GM21423 (cell line): ENCODE measurements around the gene ACVR1B.

Source experiments
- ATAC-seq: cut with Tn5 transposase; IDR thresholded peaks from one replicate; pipeline ENCODE4 v1.9.1; 2021; ENCODE audit warnings: mild to moderate bottlenecking, moderate library complexity; ENCODE audit not compliant: unreplicated experiment

ACVR1B gene

DNA sequence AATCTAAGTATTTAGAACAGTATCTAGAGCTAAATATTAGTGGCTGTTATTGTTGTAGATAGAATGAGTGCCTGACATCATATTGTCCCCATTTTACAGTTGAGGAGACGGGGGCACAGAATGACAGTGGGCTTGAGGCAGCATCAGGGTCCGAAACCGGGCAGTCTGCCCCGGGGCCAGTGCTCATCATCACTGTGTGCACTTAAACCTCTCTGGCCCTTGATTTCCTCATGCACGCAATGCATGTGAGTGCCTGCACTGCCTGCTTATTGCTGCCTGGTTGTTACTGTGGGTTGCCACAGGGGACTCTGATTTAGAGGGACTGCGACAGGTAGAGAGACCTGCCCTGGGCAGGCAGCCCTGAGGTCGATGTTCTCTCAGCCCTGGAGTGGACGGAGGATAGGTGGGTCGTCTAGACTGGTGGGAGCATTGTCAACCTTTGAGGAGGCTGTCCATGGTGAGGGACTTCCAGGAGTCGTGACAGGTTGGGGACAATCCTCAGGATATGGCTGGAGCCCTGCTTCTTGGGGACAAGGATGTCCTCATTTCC is 34.4 kb upstream of the ACVR1B start:
- no peak for ATAC-seq

DNA sequence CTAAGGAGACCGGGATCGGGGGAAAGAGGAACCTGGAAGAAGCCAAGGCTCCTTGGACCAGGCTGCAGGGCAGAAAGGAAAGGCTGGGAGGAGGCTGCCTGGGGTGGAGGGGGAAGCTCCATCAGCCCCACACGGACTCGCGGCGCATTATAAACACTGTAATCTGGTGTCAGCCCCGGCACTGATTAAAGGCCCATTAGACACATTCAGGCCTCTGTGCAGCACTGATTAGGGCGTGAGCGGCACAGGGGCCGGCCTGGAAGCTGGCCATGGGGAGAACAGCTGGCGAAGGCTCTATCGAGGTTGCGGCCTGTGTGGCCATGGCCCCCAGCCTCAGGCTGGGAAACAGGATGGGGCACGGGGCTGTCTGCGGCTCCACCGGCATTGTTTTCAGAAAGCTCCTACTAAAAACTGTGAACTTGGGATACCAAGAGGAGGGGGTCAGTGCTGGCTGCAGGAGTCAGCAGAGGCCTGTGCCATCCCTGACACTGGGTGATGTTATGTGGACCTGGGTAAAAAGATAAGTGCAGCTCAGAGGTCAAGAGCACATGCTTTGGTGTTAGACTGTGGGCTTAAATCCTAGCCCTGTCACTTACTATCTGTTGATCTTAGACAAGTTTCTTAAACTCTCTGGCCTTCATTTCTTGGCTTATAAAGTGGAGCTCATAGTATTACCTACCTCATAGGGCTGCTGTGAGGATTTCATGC is 33.6 kb upstream of the ACVR1B start:
- no peak for ATAC-seq

DNA sequence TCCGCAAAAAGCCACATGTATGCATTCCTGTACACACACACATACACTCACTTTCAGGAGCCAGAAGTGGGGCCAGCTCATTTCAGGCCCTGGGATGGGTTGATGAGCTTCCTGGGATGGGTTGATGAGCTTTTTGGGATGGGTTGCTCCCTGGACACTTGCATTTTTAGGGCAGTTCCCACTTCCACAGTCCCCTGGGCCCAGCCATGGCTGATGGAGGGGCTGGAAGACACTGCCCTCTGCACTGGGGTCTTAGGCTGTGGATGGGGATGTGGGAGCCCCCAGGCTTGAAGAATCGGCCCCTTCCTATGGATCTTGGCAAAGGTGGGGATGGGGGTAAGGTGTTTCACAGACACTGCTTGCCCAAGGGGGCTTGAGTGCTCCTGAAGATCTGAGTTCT is 31.5 kb upstream of the ACVR1B start:
- no peak for ATAC-seq

DNA sequence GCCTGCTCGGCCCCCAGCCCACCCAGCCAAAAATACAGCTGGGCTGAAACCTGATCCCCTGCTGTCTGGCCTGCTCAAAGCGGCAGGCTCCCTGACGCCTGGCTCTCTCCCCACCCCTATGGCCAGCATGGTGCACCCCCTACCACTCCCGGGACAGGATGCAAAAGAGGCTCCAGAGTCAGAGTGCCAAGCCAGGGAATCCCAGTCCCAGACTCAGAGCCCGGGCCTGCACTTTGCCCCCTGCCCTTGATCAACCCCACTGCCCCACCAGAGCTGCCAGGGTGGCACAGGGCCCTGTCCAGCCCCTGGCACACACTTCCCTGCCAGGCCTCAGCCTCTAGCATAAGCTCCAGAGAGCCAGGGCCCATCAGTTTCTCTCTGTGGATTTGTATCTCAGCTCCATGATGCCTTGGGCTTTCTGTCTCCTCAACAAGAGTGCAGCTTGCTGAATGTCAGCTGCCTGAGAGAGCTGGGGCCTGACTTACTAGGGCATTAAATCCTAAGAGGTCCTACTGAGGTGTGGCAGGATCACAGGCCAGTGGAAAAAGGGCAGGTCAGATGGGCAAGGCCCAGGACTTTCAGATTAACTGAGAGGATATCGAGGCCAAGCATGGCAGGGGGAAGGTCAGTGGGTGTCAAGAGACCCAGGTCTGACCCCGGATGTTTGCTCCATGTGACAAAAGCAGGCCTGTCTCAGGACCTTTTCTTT is 30.3 kb upstream of the ACVR1B start:
- ATAC-seq = no peak

DNA sequence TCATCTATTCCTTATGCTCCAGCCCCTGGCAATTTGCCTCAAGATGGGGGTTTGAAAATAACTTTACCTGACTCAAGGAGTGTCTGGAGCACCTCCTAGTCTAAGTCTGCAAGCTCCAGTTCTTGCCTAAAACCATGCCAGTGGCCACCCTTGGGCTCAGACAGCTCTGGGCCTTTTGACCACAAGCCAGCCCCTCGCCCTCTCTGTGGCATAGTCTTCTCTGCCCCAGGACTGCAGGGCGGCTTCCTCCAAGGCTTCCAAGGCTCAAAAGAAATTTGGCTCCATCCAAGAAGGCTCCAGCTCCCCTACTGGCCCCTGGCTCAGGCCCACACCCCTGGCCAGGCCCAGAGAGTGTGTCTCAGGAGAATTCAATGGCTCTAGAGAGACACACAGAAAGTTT is 29.4 kb upstream of the ACVR1B start:
- ATAC-seq = no peak

DNA sequence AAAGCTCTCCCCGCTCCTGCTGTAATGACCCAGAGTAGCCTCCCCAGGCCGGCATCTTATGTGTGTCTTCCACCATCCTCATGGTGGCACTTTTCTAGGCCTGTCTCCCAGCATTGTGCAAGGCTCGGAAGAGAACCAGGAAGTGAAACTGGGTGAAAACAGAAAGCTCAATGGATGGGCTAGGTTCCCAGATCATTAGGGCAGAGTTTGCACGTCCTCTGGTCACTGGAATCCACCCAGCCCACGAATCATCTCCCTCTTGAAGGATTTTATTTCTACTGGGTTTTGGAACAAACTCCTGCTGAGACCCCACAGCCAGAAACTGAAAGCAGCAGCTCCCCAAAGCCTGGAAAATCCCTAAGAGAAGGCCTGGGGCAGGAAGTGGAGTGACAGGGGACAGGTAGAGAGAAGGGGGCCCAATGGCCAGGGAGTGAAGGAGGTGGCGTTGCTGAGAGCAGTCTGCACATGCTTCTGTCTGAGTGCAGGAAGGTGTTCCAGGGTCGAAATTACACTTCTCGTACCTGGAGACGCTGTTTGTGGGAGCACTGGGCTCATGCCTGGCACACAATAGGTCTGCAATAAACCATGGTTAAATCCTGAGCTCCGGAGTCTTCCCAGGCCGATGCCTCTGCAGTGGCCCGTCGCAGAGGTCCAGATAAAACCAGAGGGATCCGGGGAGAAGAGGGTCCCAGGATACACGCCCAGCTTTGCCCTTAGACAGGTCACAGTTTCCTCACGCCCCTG is 28.6 kb upstream of the ACVR1B start:
- no peak for ATAC-seq

DNA sequence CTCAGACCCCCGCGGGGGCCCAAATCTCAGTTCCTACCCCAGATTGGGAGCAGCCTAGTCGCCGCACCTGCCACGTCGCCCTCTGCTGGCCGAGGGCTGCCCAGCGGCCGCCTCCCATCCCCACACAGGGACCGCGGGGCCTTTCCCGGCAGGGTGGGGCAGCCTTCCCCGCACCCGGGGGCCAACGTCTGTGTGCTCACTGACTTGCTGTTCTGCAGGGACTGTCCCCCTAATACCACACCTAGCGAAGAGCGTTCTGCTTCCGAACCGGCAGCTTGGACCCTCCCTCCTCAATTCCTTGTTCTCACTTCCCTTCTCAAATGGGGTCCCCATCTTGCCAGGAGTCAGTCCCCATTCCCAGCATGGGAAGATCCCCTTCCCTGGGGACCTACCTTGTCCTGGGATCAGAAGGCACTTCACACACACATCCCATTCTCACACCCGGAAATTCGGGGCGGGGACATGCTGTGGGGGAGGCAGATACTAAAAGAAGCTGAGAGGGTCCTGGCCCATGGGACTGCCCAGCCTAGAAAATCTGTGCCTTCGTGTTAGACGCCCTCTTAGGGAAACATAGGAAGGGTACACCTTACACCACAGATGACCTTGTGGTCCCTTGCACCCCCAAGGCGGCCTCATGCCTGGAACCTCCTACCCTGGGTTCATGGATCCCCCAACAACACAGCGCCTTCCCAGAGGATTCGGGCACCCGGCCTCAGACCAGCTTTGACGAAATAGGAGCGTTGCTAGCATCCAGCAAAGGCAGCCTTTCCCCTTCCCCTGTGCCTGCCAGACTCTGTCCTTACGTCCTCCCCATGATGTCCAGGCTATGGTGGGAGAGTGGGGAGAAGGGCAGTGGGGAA is 27.8 kb upstream of the ACVR1B start:
- ATAC-seq = no peak

DNA sequence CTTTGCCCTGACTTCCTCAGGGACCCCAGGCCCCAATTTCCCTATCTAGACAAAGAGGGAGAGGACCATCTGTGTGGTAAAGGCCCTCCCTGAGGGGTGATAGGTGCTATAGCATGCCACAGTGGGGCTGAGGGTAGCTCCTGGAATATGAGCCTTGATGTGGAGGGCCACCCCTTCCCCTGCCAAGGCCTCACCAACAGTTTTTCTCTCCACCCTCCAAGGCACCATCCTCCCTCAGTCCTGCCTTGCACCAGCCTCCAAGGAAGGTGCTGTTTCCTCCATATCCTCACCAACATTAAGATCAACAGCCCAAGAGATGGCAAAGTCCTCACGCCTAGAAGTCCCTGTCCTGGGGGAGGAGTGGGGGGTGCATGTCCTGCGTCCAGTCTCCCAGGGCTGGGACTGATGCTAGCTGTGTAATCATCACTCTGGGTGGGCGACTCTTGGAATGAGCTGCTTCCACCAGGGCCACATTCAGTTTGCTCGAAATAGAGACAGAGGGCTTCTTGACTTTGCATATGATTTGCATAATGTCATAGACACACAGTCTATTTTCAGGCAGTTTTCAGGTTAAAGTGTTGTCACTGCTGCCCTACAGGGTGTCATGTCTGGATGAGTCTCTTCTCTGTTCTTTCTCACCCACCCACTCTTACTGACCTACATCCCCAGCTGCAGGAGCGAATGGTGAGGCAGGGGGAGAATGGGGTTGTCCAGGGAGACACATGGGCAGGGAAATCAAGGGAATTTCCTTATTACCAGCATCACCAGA is 26.8 kb upstream of the ACVR1B start:
- no peak for ATAC-seq

DNA sequence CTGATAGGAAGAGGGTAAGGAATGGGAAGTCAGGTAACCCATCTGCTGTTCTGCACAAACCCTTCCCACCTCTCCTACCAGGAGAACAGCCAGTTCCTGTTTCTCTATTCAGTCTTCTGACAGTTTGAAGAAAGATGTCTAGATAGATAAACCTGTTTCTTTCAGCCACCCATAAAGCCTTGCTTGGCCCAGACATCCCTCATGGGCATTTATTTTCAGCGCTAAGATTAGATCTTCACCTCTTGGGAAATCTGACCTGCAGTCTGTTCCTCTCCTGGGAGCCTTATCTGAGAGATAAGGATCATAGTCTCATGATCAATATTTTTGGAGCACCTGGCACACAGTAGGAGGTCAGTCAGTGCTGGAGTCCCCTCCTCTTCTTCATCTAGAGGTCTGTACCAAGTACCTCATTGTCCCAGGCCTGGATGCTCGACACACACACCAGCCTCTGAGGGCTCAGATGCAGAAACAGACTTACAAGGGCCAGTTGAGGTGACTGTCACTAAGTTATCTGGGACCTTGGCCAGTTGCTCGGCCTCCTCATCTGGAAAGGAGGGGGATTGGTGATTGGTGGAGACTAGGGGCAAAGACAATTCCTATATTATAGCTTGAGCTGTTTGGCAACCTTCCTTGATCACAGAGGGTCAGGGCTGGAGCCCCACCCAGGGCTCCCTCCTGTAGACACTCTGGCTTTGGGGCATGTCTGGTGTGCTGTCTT is 26.0 kb upstream of the ACVR1B start:
- no peak for ATAC-seq

DNA sequence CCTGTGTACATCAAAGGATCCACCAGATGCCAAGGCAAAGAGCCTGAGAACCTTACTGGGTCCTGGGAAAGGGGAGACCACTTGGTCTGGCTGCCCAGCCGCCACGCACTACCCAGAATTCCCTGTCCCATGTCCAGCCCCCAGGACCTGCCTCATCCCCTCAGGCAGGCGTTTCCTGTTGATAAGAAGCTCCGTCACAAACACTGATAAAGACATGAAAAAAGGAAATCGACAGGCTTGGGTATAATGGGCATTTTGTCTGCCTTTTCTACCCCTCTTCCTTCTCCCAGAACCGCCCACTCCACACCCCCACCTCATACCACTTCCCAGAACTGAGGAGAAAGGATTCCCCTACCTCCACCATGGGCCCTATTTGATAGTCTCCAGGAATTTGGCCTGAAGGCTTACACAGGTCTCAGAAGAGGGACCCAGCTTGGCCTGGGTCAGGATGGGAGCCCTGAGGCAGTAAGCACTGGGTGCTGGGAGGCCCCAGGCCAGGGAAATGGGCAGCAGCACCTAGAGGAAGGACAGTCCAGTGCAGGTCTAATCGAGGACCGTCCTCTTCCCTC is 25.4 kb upstream of the ACVR1B start:
- no peak for ATAC-seq

DNA sequence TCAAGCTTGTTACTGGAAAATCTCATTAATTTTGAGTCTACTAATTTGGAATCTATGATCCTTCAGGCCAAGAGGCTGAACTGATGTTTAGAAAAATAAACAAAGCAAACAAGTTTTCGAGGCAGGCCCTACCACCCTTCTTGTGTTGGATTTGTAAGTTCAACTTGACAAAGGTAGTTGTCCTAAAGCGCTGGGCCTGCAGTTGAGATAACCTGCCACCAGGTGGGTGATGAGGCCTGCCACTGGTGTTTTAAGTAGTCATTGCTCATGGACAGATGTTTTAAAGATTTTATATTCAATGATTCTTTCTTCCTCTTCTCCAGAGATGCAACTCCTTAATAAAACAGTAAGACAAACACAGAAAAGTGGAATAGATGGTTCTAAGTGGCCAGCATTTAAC is 24.8 kb upstream of the ACVR1B start:
- ATAC-seq = no peak

DNA sequence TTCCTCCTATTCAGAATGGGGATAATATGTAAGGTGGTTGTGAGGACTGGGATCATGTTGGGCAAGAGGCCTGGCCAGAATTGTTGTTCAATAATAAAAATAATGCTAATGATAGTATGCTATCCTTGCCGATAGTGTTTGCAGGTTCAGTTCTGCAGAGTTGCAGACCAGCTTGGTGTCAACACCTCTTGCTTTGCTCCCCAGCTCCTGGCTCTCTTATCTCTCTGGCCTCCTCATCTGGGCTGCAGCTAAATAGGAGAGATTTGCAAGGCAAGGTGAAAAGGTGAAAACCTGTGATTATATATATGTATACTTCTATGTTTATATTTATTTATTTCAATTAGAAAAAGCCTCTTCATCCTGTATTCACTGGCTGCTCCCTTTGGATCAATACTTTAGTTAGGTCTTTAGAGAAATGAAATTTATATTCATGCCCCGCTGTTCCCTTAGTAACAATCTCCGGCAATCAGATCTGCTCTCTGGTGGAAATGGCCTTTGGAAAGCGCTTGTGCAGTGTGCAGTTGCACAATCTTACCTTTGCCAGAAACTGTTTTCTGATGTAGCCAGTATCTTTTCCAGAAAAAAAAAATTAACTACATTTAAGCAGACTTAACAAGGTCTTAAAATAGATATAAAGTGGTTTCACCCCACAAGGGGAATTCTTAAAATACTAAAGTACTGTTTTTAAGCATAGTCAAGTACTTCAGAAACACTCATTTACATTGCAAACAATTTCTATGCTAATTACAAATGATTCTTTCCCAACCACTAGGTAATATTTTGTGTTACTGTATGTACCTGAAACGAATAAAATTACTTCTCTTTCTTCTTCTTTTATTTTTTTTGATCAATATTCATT is 19.1 kb upstream of the ACVR1B start:
- ATAC-seq = no peak

DNA sequence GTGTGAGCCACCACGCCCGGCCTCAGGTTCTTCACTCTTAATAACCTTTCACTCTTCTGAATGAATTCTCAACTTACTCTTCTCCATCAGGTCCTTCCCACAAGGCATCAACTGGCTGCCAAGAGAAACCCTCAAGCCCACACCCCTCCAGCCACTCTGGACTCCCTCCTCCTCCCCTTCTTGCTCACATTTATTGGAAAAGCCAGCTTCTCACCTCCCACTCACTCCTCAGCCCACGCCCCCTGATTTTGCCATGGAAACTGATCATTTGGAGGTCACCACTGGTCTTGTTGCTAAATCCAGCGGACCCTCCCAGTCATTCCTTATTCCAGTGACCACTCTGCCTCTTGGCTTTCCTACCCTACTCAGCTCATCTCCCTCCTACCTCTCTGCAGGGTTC is 17.4 kb upstream of the ACVR1B start:
- ATAC-seq = no peak

DNA sequence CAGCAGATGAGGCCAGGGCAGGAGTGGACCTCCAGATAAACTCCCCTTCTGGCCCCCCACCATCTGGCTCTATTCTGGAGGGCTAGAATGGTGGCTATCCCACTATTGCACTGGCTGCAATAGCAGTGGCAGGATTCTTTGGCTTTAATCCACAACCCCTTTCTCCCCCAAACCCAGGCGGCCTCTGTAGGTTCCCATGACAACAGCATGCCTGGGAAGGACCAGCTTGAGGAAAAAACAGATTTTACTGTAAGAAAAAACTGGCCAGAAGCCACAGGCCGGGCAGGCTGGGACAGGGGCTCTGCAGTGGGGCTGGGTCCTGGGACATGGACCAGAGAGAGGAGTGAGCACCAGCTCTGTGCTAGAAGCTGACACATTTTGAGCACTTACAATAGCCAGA is 13.6 kb upstream of the ACVR1B start:
- ATAC-seq = no peak

DNA sequence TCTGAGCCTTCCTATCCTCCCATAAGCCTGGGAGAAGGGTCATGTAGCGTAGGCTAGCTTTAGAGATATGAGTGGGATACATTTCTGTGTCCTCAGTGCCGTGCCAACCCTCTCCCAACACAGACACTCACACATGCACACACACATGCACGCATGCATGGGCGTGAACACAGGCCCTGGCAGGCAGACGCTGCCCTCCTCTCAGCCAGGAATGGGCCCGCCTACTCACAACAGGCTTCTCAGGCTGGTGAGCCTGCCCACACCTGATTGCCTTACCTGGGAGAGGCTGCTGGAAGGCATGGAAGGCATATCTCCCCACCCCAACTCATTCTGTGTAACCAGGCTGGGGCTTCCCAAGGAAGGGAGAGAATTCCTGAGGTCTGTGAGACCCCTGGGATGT is 12.8 kb upstream of the ACVR1B start:
- no peak for ATAC-seq

DNA sequence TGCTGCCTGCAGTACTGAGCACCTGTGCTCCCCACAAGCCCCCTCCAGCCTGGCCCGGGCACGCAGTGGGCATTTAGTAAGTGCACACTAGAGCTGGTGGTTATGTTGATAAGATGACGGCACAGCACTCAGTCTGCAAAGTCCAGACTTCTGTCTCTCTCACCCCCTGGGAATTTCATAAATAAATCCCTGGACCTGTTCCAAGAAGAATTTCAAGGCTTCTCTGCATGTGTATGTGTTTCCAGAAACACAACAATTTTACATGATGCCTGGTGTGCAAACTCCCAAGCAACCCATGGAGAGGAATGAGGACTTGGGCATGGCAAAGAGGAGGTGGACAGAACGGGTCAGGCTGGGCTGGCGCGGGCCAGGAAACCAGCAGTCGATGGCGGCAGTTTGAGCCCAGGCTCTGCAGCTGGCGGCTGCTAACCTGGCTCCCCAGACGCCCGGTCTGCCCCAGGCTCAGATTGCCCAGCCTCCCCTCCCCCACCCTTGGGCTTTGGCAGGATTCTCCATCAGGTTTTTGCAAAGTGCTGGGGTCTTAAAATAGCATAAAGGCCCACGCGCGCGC is 10.4 kb upstream of the ACVR1B start:
- ATAC-seq = no peak

DNA sequence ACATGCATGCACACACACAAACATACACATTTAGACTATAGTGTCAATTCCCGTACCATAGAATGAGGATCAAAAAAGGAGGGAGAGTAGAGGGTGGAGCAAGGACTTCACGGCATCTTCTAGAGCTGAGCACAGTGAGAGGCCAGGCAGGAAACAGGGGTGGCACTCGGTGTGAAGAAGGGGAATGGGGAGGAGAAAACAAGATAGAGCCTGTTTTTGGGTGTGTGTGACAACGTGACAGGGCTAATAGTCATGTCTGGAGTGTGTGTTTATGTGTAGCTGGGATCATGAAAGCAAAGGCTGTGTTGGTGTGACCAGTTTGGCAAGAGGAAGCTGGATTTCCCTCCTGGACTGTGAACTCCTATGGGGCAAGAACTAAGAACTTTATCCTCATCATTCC is 9.9 kb upstream of the ACVR1B start:
- ATAC-seq = no peak

DNA sequence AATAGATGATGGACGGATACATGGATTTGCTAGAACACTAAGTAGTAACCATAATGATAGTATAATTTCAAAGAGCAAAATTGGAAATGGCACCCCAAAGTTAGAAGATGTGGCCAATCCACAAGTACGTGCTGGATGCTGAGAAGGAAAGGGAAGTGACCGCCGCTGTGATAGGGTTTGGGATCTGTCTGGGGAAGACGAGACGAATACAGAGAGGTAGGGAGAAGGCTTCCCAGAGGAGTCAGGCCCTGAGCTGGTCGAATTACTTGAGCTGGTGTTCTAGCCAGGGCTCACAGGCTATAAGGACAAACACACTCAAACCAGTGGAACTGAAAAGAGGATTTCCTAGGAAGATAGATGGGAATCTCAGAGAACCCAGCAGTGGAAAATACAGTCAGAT is 9.4 kb upstream of the ACVR1B start:
- no peak for ATAC-seq
